PFSK-1 (cell line): Measurements from ENCODE around the gene SLC19A2.

Experiments used
- FOXP2 ChIP-seq: optimal IDR thresholded peaks from 2 replicates; pipeline ENCODE3; 2011; ENCODE audit warnings: borderline replicate concordance, control low read depth, inconsistent platforms; ENCODE audit not compliant: insufficient read depth; ENCODE audit errors: extremely low read length, extremely low read depth
- POLR2AphosphoS5 ChIP-seq: IDR thresholded peaks from 2 replicates; pipeline ENCODE4 v1.6.1; 2012; ENCODE audit warnings: low read depth, mild to moderate bottlenecking, control low read depth, low read length, moderate library complexity
- TAF1 ChIP-seq: IDR thresholded peaks from 2 replicates; pipeline ENCODE4 v1.6.1; 2012; ENCODE audit warnings: low read length, control low read depth, borderline replicate concordance; ENCODE audit not compliant: insufficient read depth

DNA sequence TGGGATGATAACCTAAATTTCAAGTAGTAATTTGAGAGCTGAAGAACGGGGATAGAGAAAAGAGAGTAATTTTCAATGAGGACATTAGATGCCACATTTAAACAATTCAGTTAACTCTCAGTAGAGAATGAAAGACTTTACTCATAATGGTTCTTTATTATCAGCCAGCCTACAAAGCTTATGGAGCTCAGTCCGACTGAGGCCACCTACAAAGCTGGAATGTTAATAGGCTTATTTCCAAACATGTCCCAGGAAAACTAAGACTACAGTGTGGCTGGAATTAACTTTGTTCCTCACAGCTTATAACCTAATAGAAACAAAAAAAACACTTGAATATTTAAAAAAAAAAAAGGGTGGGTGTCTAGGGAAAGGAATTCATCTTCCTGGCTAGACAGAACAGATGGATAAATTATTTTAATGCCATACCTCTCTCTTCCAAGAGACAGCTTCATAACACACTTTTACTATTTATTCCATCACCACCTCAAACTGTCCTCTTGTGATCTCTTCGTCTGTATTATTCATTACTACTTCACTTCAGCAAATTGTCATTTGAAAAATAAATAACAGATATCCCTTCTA is 9.8 kb downstream of the SLC19A2 start:
- TF ChIP-seq FOXP2 (no peak), POLR2AphosphoS5 (no peak), TAF1 (no peak)
